ENCODE results near the gene LDLRAD4. TPM values are rescaled to one million over a fixed set of nuclear protein-coding genes. Genes with fewer than 3 reads are reported as not detected.
A peak's percentile ranks its signal among the peaks of the same experiment; 100 is the strongest.

Gene LDLRAD4
- total RNA-seq, 1 donor from 2014 or later: 18.3 TPM

DNA sequence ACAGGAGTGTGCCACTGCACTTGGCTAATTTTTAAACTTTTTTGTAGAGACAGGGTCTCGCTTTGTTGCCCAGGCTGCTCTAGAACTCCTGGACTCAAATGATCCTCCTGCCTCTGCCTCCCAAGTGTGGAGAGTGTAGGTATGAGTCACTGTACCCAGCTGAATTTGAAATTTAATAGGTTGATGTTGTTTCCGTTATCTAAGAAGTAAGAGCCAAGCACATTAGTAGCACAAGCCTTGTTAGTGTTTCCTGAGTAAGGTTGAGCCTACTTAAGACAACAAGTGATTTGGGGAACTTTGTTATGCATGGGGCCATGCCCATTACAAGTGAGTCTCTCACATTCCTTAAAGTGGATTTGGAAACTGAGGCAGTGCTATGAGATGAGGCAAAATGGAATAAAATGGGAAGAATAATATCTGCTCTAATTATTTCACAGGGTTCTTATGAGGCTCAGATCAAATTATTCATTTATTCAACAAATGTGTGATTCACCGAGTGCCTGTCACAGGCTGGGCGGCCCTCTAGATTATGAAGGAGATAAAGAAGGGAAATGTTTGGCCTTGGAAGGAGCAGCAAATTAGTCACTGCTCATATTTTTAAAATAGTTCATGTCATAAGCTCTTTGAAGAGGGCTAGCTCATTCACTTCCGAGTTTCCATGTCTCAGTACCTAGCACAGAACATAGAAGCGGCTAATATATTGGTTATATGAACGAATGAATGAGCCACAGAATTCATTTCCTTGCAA is 217.2 kb downstream of the LDLRAD4 start:
- Histone ChIP-seq H3K36me3 (ENCODE audit: control insufficient read depth in 3 of 3, insufficient read depth in 3 of 3, low read length in 3 of 3) (no peaks in the 10 kb centered on the region), H3K4me1 (ENCODE audit: control insufficient read depth in 3 of 3, insufficient read depth in 3 of 3, low read length in 3 of 3) (peaks cover 0 to 12% (median 10%) of the 10 kb centered on the region in 3 donors), H3K27me3 (ENCODE audit: control insufficient read depth in 3 of 3, insufficient read depth in 3 of 3, low read length in 3 of 3) (no peaks in the 10 kb centered on the region), H3K9me3 (ENCODE audit: control insufficient read depth in 3 of 3, low read length in 3 of 3) (no peaks in the 10 kb centered on the region), H3K9ac (ENCODE audit: low read depth in 1 of 3, low read length in 3 of 3) (peak overlapping the region in 1 of 3 donors; percentile 26), H3K27ac (ENCODE audit: low read depth, low read length) (peak overlapping the region; percentile 20), H3K4me3 (ENCODE audit: low read length in 3 of 3) (no peak overlapping the region)

DNA sequence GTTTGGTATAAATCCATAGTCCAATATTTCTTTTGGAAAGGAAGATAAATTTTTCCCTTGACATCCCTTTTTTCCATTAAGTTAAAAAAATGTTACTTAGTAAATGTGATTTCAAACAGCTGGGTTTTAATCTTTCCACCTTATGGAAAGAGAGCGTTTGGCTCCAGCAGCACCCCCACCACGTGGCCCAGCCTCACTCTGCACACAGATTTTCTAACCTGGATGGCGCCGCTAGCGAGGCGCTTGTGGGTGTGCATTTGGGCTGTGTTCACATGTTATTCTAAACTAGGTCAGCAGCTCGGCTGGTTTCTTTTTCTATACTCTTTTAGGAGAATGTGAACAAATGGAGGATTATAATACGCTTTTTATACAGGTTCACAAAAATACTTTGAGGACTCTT is 218.0 kb downstream of the LDLRAD4 start:
- H3K27ac ChIP-seq (ENCODE audit: low read depth, low read length): no peak overlapping the region

DNA sequence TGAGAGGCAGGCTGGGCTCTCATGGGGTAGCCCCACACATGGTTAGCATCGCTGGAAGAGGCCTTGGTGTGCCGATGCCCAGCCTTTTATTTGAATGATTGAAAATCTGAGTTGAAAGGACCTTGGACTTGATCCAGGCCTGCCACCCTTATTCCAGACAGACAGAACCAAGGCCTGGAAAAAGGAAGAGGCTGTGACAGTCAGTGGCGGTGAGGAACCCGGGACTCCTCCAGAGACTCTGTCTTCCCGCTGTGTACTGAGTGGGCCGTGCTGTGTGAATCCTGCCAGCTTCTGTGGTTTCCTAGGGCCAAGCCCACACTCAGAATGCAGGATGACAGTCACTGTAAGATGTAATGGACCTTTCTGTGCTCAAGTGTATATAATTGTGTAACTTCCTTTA is 218.5 kb downstream of the LDLRAD4 start:
- Histone ChIP-seq H3K9me3 (ENCODE audit: control insufficient read depth in 3 of 3, low read length in 3 of 3) (no peaks in the 10 kb centered on the region), H3K27me3 (ENCODE audit: control insufficient read depth in 3 of 3, insufficient read depth in 3 of 3, low read length in 3 of 3) (no peaks in the 10 kb centered on the region), H3K27ac (ENCODE audit: low read depth, low read length) (no peak overlapping the region), H3K4me1 (ENCODE audit: control insufficient read depth in 3 of 3, insufficient read depth in 3 of 3, low read length in 3 of 3) (peaks cover 0 to 12% (median 12%) of the 10 kb centered on the region in 3 donors), H3K36me3 (ENCODE audit: control insufficient read depth in 3 of 3, insufficient read depth in 3 of 3, low read length in 3 of 3) (no peaks in the 10 kb centered on the region), H3K9ac (ENCODE audit: low read depth in 1 of 3, low read length in 3 of 3) (no peak overlapping the region), H3K4me3 (ENCODE audit: low read length in 3 of 3) (no peak overlapping the region)

More for the DNA sequence above, 218.0 kb downstream of the LDLRAD4 start:
- Histone ChIP-seq H3K4me1 (ENCODE audit: control insufficient read depth in 3 of 3, insufficient read depth in 3 of 3, low read length in 3 of 3) (peaks cover 0 to 12% (median 11%) of the 10 kb centered on the region in 3 donors), H3K27me3 (ENCODE audit: control insufficient read depth in 3 of 3, insufficient read depth in 3 of 3, low read length in 3 of 3) (no peaks in the 10 kb centered on the region), H3K9me3 (ENCODE audit: control insufficient read depth in 3 of 3, low read length in 3 of 3) (no peaks in the 10 kb centered on the region), H3K4me3 (ENCODE audit: low read length in 3 of 3) (no peak overlapping the region), H3K9ac (ENCODE audit: low read depth in 1 of 3, low read length in 3 of 3) (no peak overlapping the region), H3K36me3 (ENCODE audit: control insufficient read depth in 3 of 3, insufficient read depth in 3 of 3, low read length in 3 of 3) (no peaks in the 10 kb centered on the region)

DNA sequence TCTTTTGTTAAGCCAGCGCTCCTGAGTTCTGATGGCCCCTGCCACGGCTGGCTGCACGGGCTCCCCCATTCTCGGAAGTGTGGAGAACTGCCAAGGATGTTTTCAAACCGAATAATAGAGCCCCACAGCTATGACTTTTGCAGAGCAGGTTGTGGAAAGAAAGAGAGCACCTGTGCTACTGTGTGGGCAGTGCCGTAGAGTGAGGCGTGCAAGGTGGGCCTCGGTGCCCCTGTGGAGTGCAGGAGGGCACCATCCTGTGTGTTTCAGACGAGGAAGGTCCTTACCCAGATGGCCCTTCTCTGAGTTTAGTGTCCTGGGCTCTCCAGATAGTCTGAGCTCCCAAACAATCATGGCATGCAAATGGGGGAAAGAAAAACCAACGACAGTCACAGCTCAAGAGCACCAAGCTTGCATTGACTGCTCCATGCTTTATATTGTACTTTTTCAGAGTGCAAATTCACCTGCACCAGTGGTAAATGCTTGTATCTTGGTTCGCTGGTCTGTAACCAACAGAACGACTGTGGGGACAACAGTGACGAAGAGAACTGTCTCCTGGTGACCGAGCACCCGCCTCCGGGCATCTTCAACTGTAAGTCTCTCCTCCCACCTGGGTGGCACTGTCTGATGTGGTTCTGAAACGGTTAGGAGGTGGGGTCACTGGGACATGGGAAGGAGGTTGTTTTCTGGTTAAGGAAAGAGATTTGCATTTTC is 219.4 kb downstream of the LDLRAD4 start:
- Histone ChIP-seq H3K27me3 (ENCODE audit: control insufficient read depth in 3 of 3, insufficient read depth in 3 of 3, low read length in 3 of 3) (no peaks in the 10 kb centered on the region), H3K9ac (ENCODE audit: low read depth in 1 of 3, low read length in 3 of 3) (no peak overlapping the region), H3K4me3 (ENCODE audit: low read length in 3 of 3) (no peak overlapping the region), H3K9me3 (ENCODE audit: control insufficient read depth in 3 of 3, low read length in 3 of 3) (no peaks in the 10 kb centered on the region), H3K27ac (ENCODE audit: low read depth, low read length) (no peak overlapping the region), H3K36me3 (ENCODE audit: control insufficient read depth in 3 of 3, insufficient read depth in 3 of 3, low read length in 3 of 3) (peaks cover 0 to 1% (median 0%) of the 10 kb centered on the region in 3 donors), H3K4me1 (ENCODE audit: control insufficient read depth in 3 of 3, insufficient read depth in 3 of 3, low read length in 3 of 3) (peaks cover 0 to 15% (median 12%) of the 10 kb centered on the region in 3 donors)

DNA sequence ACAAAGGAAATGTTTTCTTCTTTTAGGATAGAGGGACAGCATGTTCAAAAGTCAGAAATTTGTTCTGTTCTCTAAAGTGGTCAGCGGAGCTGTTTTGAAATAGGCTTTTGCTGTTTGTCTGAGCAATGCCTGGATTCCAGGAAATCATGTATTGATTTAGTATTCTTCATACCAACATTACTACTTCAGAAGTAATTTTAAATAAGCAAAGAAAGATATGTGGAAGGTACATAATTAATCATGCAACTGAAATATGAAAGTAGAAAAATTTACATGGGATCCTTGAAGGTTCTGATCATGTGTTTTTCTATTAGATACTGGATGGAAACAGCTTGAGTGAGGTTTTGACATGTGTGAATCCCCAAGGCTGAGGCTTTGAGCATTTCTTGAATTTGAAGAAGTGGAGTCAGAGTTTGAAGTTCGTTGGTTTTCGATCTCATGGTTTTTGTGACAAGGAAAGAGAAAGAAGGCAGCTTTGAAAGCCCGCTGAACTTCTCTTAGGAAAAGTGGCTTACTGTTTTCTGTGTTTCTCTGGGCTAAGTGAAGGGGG is 220.0 kb downstream of the LDLRAD4 start:
- H3K36me3 ChIP-seq (ENCODE audit: control insufficient read depth in 3 of 3, insufficient read depth in 3 of 3, low read length in 3 of 3): peaks cover 0 to 1% (median 0%) of the 10 kb centered on the region in 3 donors
- no peak overlapping the region for H3K4me3 ChIP-seq (ENCODE audit: low read length in 3 of 3)
- H3K9me3 ChIP-seq (ENCODE audit: control insufficient read depth in 3 of 3, low read length in 3 of 3): no peaks in the 10 kb centered on the region
- H3K4me1 ChIP-seq (ENCODE audit: control insufficient read depth in 3 of 3, insufficient read depth in 3 of 3, low read length in 3 of 3): peaks cover 0 to 15% (median 12%) of the 10 kb centered on the region in 3 donors
- H3K27me3 ChIP-seq (ENCODE audit: control insufficient read depth in 3 of 3, insufficient read depth in 3 of 3, low read length in 3 of 3): no peaks in the 10 kb centered on the region
- no peak overlapping the region for H3K27ac ChIP-seq (ENCODE audit: low read depth, low read length)
- no peak overlapping the region for H3K9ac ChIP-seq (ENCODE audit: low read depth in 1 of 3, low read length in 3 of 3)

DNA sequence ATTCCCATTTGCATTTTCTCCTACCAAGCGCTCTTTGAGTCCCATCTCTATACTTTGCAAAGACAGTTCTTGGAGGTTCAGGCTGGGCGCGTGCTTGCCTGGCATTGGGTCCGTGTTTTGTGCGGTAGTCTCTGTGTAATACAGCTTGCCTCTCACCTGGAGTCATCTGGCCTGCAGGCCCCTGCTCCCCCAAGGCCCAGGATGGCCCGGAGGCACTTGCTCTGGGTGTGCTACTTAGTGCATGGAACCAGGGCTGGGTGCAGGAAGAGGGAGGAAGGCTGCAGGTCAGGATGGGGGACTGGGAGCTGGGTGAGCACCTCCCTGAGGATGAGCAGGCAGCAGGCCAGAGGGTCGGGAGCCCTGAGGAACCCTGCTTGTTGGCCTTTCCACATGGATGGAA is 220.9 kb downstream of the LDLRAD4 start:
- Histone ChIP-seq H3K27ac (ENCODE audit: low read depth, low read length) (no peak overlapping the region), H3K36me3 (ENCODE audit: control insufficient read depth in 3 of 3, insufficient read depth in 3 of 3, low read length in 3 of 3) (peaks cover 0 to 1% (median 0%) of the 10 kb centered on the region in 3 donors), H3K4me3 (ENCODE audit: low read length in 3 of 3) (no peak overlapping the region), H3K9ac (ENCODE audit: low read depth in 1 of 3, low read length in 3 of 3) (no peak overlapping the region), H3K4me1 (ENCODE audit: control insufficient read depth in 3 of 3, insufficient read depth in 3 of 3, low read length in 3 of 3) (peaks cover 0 to 15% (median 12%) of the 10 kb centered on the region in 3 donors), H3K9me3 (ENCODE audit: control insufficient read depth in 3 of 3, low read length in 3 of 3) (no peaks in the 10 kb centered on the region), H3K27me3 (ENCODE audit: control insufficient read depth in 3 of 3, insufficient read depth in 3 of 3, low read length in 3 of 3) (no peaks in the 10 kb centered on the region)

DNA sequence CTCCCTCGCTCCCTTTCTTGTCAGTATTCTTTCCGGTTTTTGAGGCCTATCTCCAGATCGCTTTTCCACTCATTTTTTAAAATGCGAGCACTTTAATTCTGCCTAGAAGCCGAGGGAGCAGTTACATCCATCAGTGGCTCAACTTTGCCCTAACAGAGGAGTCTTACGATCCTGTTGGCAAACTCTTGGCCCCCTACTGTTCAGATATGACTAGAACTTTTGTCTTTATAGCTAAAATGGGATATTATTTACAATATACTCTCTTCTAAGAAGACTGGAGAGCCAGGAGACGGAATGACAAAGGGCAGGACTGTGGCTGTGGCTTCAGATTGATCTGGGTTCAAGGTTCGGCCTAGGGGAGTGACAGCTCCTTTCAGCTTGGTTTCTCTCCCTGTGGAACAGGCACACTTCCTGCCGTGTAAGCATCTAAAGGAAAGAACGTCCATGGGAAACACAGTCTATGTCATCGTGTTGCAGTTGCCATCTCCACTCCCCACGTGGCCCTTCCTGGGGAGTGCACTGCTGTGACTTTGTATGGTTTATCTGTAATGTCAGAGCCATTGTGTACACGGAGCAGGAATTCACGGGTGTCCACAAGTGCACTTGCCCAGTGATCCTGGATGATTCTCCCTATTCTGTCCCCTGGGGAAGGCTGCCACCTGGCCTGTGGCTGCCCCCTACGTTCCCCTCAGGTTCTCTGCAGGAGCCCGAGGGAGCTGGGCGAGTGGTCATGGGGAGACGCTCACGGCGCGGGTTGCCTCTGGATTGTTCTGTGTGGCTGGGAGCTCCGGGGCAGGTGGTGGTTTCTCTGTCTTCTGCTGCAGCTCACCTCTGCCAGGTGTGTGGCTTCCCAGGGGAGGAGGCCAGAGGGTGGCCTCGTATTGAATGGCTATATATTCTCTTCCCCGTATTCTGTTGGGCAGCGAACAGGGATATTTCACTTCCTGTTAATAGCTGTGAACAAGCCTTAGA is 222.0 kb downstream of the LDLRAD4 start:
- no peaks in the 10 kb centered on the region for H3K9me3 ChIP-seq (ENCODE audit: control insufficient read depth in 3 of 3, low read length in 3 of 3)
- H3K27ac ChIP-seq (ENCODE audit: low read depth, low read length): no peak overlapping the region
- H3K9ac ChIP-seq (ENCODE audit: low read depth in 1 of 3, low read length in 3 of 3): no peak overlapping the region
- H3K36me3 ChIP-seq (ENCODE audit: control insufficient read depth in 3 of 3, insufficient read depth in 3 of 3, low read length in 3 of 3): peaks cover 0 to 1% (median 0%) of the 10 kb centered on the region in 3 donors
- peaks cover 0 to 11% (median 9%) of the 10 kb centered on the region in 3 donors for H3K4me1 ChIP-seq (ENCODE audit: control insufficient read depth in 3 of 3, insufficient read depth in 3 of 3, low read length in 3 of 3)
- H3K4me3 ChIP-seq (ENCODE audit: low read length in 3 of 3): no peak overlapping the region
- no peaks in the 10 kb centered on the region for H3K27me3 ChIP-seq (ENCODE audit: control insufficient read depth in 3 of 3, insufficient read depth in 3 of 3, low read length in 3 of 3)

DNA sequence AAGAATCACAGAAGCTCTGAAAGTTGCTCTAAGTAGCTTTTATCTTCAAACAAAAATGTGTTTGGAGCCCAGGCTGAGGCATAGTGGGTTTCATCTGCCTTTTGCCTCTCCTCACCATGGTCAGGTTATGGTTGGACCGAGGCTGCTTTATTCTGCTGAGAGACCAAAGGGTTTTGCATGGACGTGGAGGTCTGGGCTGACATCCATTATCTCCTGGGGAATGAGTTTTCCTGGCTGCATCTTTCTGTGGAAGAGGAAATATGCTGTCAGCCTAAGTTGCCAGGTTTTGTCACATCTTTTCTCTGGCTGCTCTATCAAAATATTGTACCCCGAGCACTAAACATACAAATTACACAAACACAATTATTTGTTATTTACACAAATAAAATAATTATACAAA is 223.2 kb downstream of the LDLRAD4 start:
- Histone ChIP-seq H3K4me3 (ENCODE audit: low read length in 3 of 3) (no peak overlapping the region), H3K36me3 (ENCODE audit: control insufficient read depth in 3 of 3, insufficient read depth in 3 of 3, low read length in 3 of 3) (peaks cover 0 to 1% (median 0%) of the 10 kb centered on the region in 3 donors), H3K4me1 (ENCODE audit: control insufficient read depth in 3 of 3, insufficient read depth in 3 of 3, low read length in 3 of 3) (peaks cover 0 to 9% (median under 1%) of the 10 kb centered on the region in 3 donors), H3K9me3 (ENCODE audit: control insufficient read depth in 3 of 3, low read length in 3 of 3) (no peaks in the 10 kb centered on the region), H3K27ac (ENCODE audit: low read depth, low read length) (no peak overlapping the region), H3K9ac (ENCODE audit: low read depth in 1 of 3, low read length in 3 of 3) (no peak overlapping the region), H3K27me3 (ENCODE audit: control insufficient read depth in 3 of 3, insufficient read depth in 3 of 3, low read length in 3 of 3) (no peaks in the 10 kb centered on the region)

DNA sequence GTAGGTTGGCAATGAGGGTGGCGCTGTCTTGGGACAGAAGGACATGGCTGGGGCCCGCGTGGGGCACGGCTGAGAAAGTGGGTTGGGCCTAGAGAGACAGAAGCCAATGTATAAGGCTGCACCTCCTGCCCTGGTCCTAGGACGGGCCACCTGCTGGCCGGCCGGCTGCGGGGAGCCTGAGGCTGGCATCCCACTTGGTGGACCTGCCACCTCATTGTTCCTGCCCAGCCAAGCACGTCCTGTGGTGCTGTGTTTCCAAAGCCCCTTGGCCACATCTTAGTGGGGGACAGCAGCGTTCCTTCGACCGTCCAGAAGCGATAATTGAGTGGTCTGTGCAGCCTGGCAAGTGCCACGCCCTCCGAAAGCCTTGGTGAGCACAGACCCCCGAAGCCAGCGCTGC is 223.9 kb downstream of the LDLRAD4 start:
- Histone ChIP-seq H3K4me3 (ENCODE audit: low read length in 3 of 3) (no peak overlapping the region), H3K9me3 (ENCODE audit: control insufficient read depth in 3 of 3, low read length in 3 of 3) (no peaks in the 10 kb centered on the region), H3K36me3 (ENCODE audit: control insufficient read depth in 3 of 3, insufficient read depth in 3 of 3, low read length in 3 of 3) (peaks cover 0 to 1% (median 0%) of the 10 kb centered on the region in 3 donors), H3K4me1 (ENCODE audit: control insufficient read depth in 3 of 3, insufficient read depth in 3 of 3, low read length in 3 of 3) (peaks cover 2 to 11% (median 4%) of the 10 kb centered on the region in 3 donors), H3K27ac (ENCODE audit: low read depth, low read length) (no peak overlapping the region), H3K9ac (ENCODE audit: low read depth in 1 of 3, low read length in 3 of 3) (no peak overlapping the region), H3K27me3 (ENCODE audit: control insufficient read depth in 3 of 3, insufficient read depth in 3 of 3, low read length in 3 of 3) (no peaks in the 10 kb centered on the region)

Measured in skeletal muscle tissue (tissue), 4 donors.